ENCODE results near the gene TVP23A. TPM values are rescaled to one million over a fixed set of nuclear protein-coding genes. Genes with fewer than 3 reads are reported as not detected.

The TVP23A gene
- total RNA-seq = under 1 TPM in 1 of 4 donors, not detected in 3; 0.64 TPM

- TF ChIP-seq EP300 (IDR thresholded peaks at IDR 0.05) = no peak
- TF ChIP-seq POLR2AphosphoS5 (IDR thresholded peaks at IDR 0.05) = no peak
- no peak for TF ChIP-seq POLR2A (IDR thresholded peaks at IDR 0.05)
- Histone ChIP-seq H3K4me1 (no peaks in the 10 kb centered on the region), H3K27me3 (peaks cover 15% of the 10 kb centered on the region), H3K27ac (no peak within 1 kb of the TSS), H3K9me3 (no peaks in the 10 kb centered on the region), H3K36me3 (no peaks in the 10 kb centered on the region), H3K4me3 (no peak within 1 kb of the TSS)
- 53% methylated on average over 43 of the region's 64 CpGs for WGBS
- no peak for DNase-seq (ENCODE audit: low spot score in 2 of 2)
These were observed at the start of gene TVP23A for GRCh38 chr16:10817963-10818941. Gene TVP23A, minus strand, starts transcription at chr16:10818794. Its CDS starts 301 bp downstream, at chr16:10818493.

GRCh38 chr16:10868104-10868595 is 49.6 kb upstream of the TVP23A start:
- no peak for TF ChIP-seq EP300 (IDR thresholded peaks at IDR 0.05)
- no peak for TF ChIP-seq CTCF (IDR thresholded peaks at IDR 0.05)
- no peak for TF ChIP-seq POLR2AphosphoS5 (IDR thresholded peaks at IDR 0.05)
- TF ChIP-seq POLR2A (IDR thresholded peaks at IDR 0.05) = no peak
- Histone ChIP-seq H3K4me3 (no peak overlapping the region), H3K36me3 (no peaks in the 10 kb centered on the region), H3K9me3 (no peaks in the 10 kb centered on the region), H3K27me3 (no peaks in the 10 kb centered on the region), H3K4me1 (peaks cover 36% of the 10 kb centered on the region), H3K27ac (no peak overlapping the region)
- no peak for DNase-seq (ENCODE audit: low spot score in 2 of 2)
- WGBS = 66% methylated on average over 6 of the region's 6 CpGs

GRCh38 chr16:10867199-10867598 is 48.6 kb upstream of the TVP23A start:
- H3K27me3 ChIP-seq = no peaks in the 10 kb centered on the region
- TF ChIP-seq POLR2A (IDR thresholded peaks at IDR 0.05) (no peak), POLR2AphosphoS5 (IDR thresholded peaks at IDR 0.05) (no peak)
- no peak overlapping the region for H3K4me3 ChIP-seq
- 78% methylated on average over 6 of the region's 6 CpGs for WGBS
- peaks cover 34% of the 10 kb centered on the region for H3K4me1 ChIP-seq
- no peaks in the 10 kb centered on the region for H3K9me3 ChIP-seq
- H3K36me3 ChIP-seq = no peaks in the 10 kb centered on the region
- DNase-seq (ENCODE audit: low spot score in 2 of 2) = no peak
- no peak overlapping the region for H3K27ac ChIP-seq

GRCh38 chr16:10865991-10866966 is 47.7 kb upstream of the TVP23A start:
- 51% methylated on average over 9 of the region's 13 CpGs for WGBS
- Histone ChIP-seq H3K4me3 (no peak overlapping the region), H3K27ac (no peak overlapping the region)

GRCh38 chr16:10862438-10862837 is 43.8 kb upstream of the TVP23A start:
- no peak overlapping the region for H3K27ac ChIP-seq
- no peak for TF ChIP-seq EP300 (IDR thresholded peaks at IDR 0.05)
- no peak for TF ChIP-seq POLR2A (IDR thresholded peaks at IDR 0.05)
- no peak for TF ChIP-seq CTCF (IDR thresholded peaks at IDR 0.05)
- TF ChIP-seq POLR2AphosphoS5 (IDR thresholded peaks at IDR 0.05) = no peak
- H3K4me1 ChIP-seq = peaks cover 10% of the 10 kb centered on the region
- H3K27me3 ChIP-seq = no peaks in the 10 kb centered on the region
- H3K4me3 ChIP-seq = no peak overlapping the region
- WGBS = 22% methylated on average over 2 of the region's 2 CpGs
- H3K9me3 ChIP-seq = no peaks in the 10 kb centered on the region
- H3K36me3 ChIP-seq = no peaks in the 10 kb centered on the region
- no peak for DNase-seq (ENCODE audit: low spot score in 2 of 2)

More at GRCh38 chr16:10865991-10866966, 47.7 kb upstream of the TVP23A start:
- Histone ChIP-seq H3K4me1 (peaks cover 25% of the 10 kb centered on the region), H3K27me3 (no peaks in the 10 kb centered on the region), H3K9me3 (no peaks in the 10 kb centered on the region), H3K36me3 (no peaks in the 10 kb centered on the region)
- DNase-seq (ENCODE audit: low spot score in 2 of 2) = no peak
- TF ChIP-seq POLR2A (IDR thresholded peaks at IDR 0.05) = no peak
- TF ChIP-seq EP300 (IDR thresholded peaks at IDR 0.05) = no peak
- no peak for TF ChIP-seq POLR2AphosphoS5 (IDR thresholded peaks at IDR 0.05)
- no peak for TF ChIP-seq CTCF (IDR thresholded peaks at IDR 0.05)

All from suprapubic skin (tissue), 4 donors.